Epithelial cell of proximal tubule (primary cell): ENCODE data around the gene SLCO2A1. TPM values are rescaled to one million over a fixed set of nuclear protein-coding genes. Genes with fewer than 3 reads are reported as not detected.

Source experiments
- DNase-seq: peaks from one replicate; pipeline ENCODE4 v3.0.0-alpha.2; 2011; ENCODE audit warnings: low read depth
- H3K4me3 ChIP-seq: 2 replicates; pipeline ENCODE4 v1.5.1; 2011; ENCODE audit warnings: low read depth, mild to moderate bottlenecking, low read length
- total RNA-seq: library from RNA; depleted of rRNA; stranded (reverse); fragments of >200 nt; gene quantifications from 2 replicates; pipeline ENCODE4 v1.2.3, GENCODE V29; 2015
- TF ChIP-seq, protein P1 (sequence below): conservative IDR thresholded peaks from 2 replicates; pipeline ENCODE4 v1.5.1; 2012; ENCODE audit warnings: low read depth, mild to moderate bottlenecking, low read length

Gene SLCO2A1
- total RNA-seq, 1 donor from 2014 or later, result 0.75 TPM

DNA sequence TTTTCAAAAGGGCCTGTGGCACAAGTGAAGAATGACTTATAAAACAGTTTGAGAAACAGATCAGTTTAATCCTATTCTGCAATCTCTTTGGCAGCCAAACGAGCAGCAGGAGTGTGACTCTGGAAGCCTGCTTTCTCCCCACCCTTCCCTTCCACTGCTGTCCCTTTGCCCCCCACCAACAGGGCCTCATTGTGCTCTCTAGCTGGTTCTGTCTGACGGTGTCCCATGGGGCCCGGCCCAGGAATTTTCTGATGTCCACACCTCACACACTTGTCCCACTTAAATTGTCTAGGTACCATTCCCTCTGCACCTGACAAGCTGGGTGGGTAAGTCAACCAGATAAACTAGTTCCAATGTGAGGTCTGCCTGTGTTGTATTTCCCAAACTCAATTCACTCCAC, 16.4 kb downstream of the SLCO2A1 start:
- TF ChIP-seq, protein P1, sequence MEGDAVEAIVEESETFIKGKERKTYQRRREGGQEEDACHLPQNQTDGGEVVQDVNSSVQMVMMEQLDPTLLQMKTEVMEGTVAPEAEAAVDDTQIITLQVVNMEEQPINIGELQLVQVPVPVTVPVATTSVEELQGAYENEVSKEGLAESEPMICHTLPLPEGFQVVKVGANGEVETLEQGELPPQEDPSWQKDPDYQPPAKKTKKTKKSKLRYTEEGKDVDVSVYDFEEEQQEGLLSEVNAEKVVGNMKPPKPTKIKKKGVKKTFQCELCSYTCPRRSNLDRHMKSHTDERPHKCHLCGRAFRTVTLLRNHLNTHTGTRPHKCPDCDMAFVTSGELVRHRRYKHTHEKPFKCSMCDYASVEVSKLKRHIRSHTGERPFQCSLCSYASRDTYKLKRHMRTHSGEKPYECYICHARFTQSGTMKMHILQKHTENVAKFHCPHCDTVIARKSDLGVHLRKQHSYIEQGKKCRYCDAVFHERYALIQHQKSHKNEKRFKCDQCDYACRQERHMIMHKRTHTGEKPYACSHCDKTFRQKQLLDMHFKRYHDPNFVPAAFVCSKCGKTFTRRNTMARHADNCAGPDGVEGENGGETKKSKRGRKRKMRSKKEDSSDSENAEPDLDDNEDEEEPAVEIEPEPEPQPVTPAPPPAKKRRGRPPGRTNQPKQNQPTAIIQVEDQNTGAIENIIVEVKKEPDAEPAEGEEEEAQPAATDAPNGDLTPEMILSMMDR, result no peak
- no peak overlapping the region for H3K4me3 ChIP-seq
- DNase-seq, result no peak

DNA sequence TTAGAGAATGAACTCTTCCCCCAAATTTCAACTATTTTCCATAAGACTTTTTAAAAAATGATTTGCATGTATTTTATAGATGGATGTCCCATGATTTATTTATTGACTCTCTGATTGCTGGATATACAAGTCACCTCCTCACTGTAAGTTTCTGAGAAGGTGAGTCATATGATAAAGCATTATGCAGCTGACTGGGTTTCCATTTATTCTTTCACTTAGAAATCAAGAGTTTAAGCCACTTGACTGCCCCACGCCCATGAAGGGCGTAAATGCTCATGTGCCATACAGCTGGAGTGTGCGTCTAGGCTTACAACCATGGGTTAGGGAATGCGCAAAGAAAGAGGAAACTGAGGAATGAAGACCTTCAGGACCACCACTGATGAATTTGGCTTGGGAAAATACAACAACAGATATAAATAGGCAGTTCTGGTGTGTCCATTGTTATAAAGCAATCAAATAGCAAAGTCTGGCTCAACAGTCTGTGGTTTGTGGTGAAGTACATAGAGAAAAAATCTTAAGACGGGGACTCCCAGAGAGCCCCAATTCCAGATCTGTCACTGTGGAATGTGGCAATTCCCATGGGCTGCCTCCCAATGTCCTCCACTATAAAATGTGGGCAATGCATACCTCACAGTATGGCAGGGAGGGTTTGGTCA, 20.3 kb downstream of the SLCO2A1 start:
- TF ChIP-seq, protein P1, result no peak
- peak; percentile 40 for DNase-seq
- no peak overlapping the region for H3K4me3 ChIP-seq

DNA sequence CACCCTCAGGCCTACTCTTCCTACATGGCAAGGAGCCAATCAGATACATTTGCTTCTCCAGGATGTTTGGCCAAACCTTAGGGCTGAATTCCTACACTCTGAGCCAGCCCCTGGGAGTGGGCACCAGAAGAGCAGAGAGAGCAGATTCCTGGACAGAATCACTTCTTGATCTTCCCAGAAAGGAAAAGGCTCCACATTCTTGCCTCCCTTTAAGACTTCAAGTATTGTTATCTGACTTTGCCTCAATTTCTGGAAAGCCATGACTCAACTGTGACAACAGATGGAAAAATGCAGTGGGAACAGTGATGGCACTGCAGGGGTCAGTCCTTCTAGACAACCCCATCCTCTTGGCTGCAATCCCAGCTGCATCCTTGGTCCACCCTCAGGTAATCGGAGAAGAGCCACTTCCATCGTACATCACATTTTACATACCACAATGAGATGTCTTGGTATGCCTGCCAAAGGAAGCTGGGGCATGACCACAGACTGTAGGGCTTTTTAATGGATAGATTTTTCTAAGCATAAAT, 21.0 kb downstream of the SLCO2A1 start:
- DNase-seq, result peak; percentile 63
- TF ChIP-seq, protein P1, result no peak
- no peak overlapping the region for H3K4me3 ChIP-seq

DNA sequence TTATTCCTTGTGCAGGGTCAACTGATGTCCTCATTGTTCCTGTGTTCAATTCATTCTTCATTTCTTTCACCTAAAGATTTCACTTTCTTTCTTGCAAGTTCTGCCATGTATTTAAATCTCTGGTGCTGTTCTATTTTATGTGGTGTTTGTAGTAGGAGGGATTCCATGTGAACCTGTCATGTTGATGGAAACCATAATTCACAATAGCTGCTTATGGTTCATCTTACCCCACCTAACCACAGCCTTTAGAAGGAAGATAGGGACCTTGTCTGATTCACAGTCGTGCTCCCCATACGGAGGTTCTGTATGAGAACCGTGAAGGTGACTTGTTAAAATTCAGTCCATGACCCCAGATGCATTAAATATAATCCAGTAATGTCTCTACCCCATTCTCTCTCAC, 21.9 kb downstream of the SLCO2A1 start:
- no peak for DNase-seq
- TF ChIP-seq, protein P1, result no peak
- no peak overlapping the region for H3K4me3 ChIP-seq

DNA sequence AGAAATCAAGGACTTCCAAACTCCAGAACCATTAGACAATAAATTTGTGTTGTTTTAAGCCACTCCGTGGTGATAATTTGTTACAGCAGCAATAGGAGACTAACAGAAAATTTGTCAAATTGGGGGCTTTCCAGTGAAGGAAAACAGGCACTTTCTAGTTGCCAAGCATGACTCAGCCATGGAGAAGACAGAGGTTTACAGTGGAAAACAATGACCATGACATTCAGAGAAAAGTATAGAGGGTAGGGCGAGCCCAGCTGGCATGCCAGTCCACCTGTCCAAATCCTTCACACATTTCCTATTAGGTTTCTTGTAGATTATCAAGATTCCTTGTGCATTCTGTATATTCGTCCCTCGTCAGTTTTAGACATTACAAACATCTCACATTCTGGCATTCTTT, 24.9 kb downstream of the SLCO2A1 start:
- H3K4me3 ChIP-seq, result no peak overlapping the region
- TF ChIP-seq, protein P1, result no peak
- no peak for DNase-seq

DNA sequence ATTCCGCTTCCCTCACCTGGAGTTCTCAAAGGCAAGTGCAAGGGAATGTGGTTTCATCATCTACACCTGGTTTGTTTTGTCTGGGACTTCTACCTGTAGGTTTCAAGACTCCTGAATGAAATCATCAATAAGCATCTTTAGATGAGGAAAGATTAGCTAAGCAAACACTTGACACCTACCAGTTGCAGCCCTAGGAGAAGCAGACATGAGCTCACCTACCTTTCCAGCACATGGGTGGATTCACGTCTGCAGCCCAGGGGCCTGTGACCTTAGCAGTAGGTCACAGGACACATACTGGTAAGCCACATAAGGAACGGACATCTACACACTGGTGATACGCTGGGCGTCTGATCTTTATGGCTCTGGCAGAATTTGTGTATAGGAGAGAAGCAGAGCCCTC, 26.7 kb downstream of the SLCO2A1 start:
- no peak for DNase-seq
- TF ChIP-seq, protein P1, result no peak

DNA sequence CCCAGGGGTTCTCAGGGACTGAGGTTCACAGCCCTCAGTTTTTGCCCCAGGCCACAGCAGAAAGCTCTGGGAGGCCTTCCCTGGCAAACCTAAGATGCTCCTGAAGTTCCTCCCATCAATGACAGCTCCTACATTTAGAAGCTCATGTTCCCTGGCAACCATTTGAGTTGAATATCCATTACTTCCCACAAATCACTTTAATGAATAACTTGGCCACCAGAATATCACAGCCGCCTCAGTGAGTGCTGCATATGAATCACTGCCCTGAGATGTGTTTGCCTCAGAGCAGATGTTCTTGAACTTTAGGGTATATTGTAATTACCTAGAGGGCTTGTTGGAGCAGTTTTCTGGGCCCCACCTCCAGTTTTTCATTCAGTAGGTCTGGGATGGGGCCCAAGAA, 27.4 kb downstream of the SLCO2A1 start:
- DNase-seq, result peak; percentile 77
- TF ChIP-seq, protein P1, result no peak
- no peak overlapping the region for H3K4me3 ChIP-seq

More for the DNA sequence above, 26.7 kb downstream of the SLCO2A1 start:
- H3K4me3 ChIP-seq, result no peak overlapping the region
